GM12892 (cell line): ENCODE results near the gene SPARCL1.

Experiments
- POLR2A ChIP-seq: IDR thresholded peaks from 2 replicates; pipeline ENCODE4 v1.6.1; 2011; ENCODE audit warnings: low read depth, low read length, control low read depth
- POLR2AphosphoS5 ChIP-seq: IDR thresholded peaks from 2 replicates; pipeline ENCODE4 v1.6.1; 2011; ENCODE audit warnings: low read depth, low read length, control low read depth
- TAF1 ChIP-seq: IDR thresholded peaks from 2 replicates; pipeline ENCODE4 v1.6.1; 2011; ENCODE audit warnings: low read depth, mild to moderate bottlenecking, control low read depth, low read length, borderline replicate concordance

DNA sequence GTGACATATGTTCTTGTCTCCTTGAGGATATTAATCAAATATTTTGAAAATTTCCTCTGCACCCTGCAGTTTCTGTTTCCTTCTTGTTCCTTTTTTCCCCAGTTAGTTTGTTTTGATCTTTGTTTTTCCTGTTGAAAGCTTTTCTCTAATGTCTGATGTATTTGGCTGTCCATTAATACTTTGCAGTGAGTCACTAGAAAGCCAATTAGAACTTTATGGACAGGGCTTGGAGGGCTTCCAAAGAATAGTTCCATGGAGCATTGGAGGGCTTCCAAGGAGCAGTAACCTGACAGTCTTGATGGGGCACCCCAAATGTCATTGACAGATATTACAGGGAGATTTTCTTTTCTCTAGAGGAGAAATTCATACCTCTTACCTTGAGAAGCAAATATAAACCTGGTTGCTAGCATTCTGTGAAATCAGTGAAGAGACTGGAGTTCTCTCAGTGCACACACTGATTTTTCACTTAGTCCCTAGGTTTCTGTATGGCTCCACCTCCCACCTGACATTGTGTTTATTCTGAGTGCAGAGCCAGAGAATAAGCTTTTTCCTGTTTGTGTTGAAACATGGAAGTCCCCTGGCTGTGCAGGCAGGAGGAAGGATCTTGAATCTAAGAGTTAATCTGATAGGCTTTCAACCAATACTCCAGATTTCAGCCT is 26.5 kb downstream of the SPARCL1 start:
- no peak for TF ChIP-seq POLR2A
- TF ChIP-seq POLR2AphosphoS5, result no peak
- no peak for TF ChIP-seq TAF1
